ENCODE measurements around the gene TRPV4. TPM values are rescaled to one million over a fixed set of nuclear protein-coding genes. Genes with fewer than 3 reads are reported as not detected.

The TRPV4 gene
- total RNA-seq, 1 donor from 2014 or later: 0.33 TPM

- Histone ChIP-seq H3K36me3 (no peaks in the 10 kb centered on the region), H3K27ac (replicated peaks) (no peak overlapping the region), H3K4me1 (peaks cover 3% of the 10 kb centered on the region), H3K9me3 (replicated peaks) (no peaks in the 10 kb centered on the region), H3K27me3 (ENCODE audit: low read depth) (peaks cover 42% of the 10 kb centered on the region), H3K4me3 (no peak overlapping the region)
- intact Hi-C loops (cut with micrococcal nuclease): no loop called here
- DNase-seq: no peak
- no peak for TF ChIP-seq CTCF (IDR thresholded peaks at IDR 0.05; ENCODE audit: borderline replicate concordance)
These were observed 14.2 kb downstream of the TRPV4 start for GRCh38 chr12:109818905-109819500.

- no peaks in the 10 kb centered on the region for H3K9me3 ChIP-seq (replicated peaks)
- no peak overlapping the region for H3K27ac ChIP-seq (replicated peaks)
- intact Hi-C loops (cut with micrococcal nuclease): no loop called here
- H3K4me1 ChIP-seq: peaks cover 3% of the 10 kb centered on the region
- no peak for TF ChIP-seq CTCF (IDR thresholded peaks at IDR 0.05; ENCODE audit: borderline replicate concordance)
- no peak for DNase-seq
- H3K36me3 ChIP-seq: no peaks in the 10 kb centered on the region
- no peak overlapping the region for H3K4me3 ChIP-seq
- peaks cover 42% of the 10 kb centered on the region for H3K27me3 ChIP-seq (ENCODE audit: low read depth)
These were observed 14.9 kb downstream of the TRPV4 start for GRCh38 chr12:109818253-109818652.

GRCh38 chr12:109817627-109818231, 15.5 kb downstream of the TRPV4 start:
- Histone ChIP-seq H3K4me1 (no peaks in the 10 kb centered on the region), H3K9me3 (replicated peaks) (no peaks in the 10 kb centered on the region), H3K4me3 (no peak overlapping the region), H3K27ac (replicated peaks) (no peak overlapping the region), H3K27me3 (ENCODE audit: low read depth) (peaks cover 42% of the 10 kb centered on the region), H3K36me3 (no peaks in the 10 kb centered on the region)
- TF ChIP-seq CTCF (IDR thresholded peaks at IDR 0.05; ENCODE audit: borderline replicate concordance): no peak
- intact Hi-C loops (cut with micrococcal nuclease): no loop called here
- no peak for DNase-seq

- peaks cover 42% of the 10 kb centered on the region for H3K27me3 ChIP-seq (ENCODE audit: low read depth)
- H3K4me3 ChIP-seq: no peak overlapping the region
- TF ChIP-seq CTCF (IDR thresholded peaks at IDR 0.05; ENCODE audit: borderline replicate concordance): no peak
- no peaks in the 10 kb centered on the region for H3K4me1 ChIP-seq
- H3K36me3 ChIP-seq: no peaks in the 10 kb centered on the region
- intact Hi-C loops (cut with micrococcal nuclease): no loop called here
- H3K9me3 ChIP-seq (replicated peaks): no peaks in the 10 kb centered on the region
- no peak overlapping the region for H3K27ac ChIP-seq (replicated peaks)
- DNase-seq: no peak
These were observed 16.3 kb downstream of the TRPV4 start for GRCh38 chr12:109816870-109817269.

DNA sequence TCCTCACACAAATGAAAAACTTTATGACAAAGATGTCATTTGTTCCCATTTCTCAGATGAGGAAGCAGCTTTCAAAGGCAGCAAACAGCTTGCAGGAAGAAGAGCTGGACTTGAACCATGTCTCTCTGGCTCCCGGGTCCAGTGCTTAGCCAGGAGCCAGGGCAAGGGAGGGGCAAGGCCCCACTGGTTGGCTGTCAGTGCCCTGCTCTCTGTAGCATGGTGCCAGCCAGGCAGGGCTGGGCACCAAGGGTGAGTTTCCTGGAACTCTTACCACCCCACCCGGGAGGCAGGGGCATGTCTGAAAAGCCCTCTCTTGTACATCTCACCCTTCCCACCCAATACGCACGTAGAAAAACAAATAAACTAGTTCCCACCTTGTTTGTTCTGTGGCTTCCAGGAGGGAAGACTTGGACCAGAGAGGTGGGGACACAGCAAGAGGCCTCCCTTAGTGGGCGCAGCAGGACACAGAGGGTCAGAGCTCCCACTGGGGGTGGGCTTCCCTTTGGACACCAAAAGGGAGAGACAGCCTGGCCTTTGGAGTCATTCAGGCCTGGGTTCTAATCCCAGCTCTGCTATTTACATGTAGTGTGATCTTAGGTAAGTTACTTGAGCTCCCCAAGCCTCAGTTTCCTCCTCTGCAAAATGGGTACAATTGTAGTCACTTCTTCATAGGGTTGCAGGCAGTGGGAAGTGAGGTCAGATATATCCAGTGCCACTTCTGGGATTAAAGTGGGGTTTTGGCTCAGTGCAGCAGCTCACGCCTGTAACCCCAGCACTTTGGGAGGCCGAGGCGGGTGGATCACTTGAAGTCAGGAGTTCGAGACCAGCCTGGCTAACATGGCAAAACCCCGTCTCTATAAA, 17.2 kb downstream of the TRPV4 start:
- no peak for DNase-seq
- no peaks in the 10 kb centered on the region for H3K36me3 ChIP-seq
- no peaks in the 10 kb centered on the region for H3K9me3 ChIP-seq (replicated peaks)

More for the DNA sequence above, 17.2 kb downstream of the TRPV4 start:
- H3K27me3 ChIP-seq (ENCODE audit: low read depth): peaks cover 41% of the 10 kb centered on the region
- H3K4me3 ChIP-seq: no peak overlapping the region
- no peak overlapping the region for H3K27ac ChIP-seq (replicated peaks)
- H3K4me1 ChIP-seq: no peaks in the 10 kb centered on the region
- intact Hi-C loops (cut with micrococcal nuclease): no loop called here
- TF ChIP-seq CTCF (IDR thresholded peaks at IDR 0.05; ENCODE audit: borderline replicate concordance): no peak
